ENCODE data around the gene DHX35.

DNA sequence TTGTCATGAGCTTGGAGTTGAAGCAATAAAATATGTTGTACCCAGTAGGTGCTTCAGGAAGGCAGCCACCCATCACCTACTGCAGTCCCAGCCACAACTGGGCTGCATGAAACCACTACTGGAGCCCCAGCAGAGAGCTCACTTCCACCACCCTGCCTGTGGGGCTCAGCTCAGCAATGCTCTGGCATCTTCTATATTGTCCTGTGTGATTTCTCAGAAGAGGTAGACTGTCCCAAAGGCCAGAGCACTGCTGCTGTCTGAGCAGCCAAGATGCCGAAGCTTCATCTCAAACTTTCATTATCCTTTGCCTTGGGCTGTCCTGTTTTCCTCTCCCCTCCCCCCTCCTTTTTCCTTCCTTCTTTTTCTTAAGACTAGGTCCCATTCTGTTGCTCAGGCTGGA, 126.9 kb downstream of the DHX35 start:
- TF ChIP-seq, protein P1, sequence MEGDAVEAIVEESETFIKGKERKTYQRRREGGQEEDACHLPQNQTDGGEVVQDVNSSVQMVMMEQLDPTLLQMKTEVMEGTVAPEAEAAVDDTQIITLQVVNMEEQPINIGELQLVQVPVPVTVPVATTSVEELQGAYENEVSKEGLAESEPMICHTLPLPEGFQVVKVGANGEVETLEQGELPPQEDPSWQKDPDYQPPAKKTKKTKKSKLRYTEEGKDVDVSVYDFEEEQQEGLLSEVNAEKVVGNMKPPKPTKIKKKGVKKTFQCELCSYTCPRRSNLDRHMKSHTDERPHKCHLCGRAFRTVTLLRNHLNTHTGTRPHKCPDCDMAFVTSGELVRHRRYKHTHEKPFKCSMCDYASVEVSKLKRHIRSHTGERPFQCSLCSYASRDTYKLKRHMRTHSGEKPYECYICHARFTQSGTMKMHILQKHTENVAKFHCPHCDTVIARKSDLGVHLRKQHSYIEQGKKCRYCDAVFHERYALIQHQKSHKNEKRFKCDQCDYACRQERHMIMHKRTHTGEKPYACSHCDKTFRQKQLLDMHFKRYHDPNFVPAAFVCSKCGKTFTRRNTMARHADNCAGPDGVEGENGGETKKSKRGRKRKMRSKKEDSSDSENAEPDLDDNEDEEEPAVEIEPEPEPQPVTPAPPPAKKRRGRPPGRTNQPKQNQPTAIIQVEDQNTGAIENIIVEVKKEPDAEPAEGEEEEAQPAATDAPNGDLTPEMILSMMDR (conservative IDR thresholded peaks at IDR 0.05) = no peak
- TF ChIP-seq ZFX (IDR thresholded peaks at IDR 0.05) = no peak
